NCI-H187 treated with DMSO at 0.1 percent for 48 hours (cell line): ENCODE results near the gene ANGPTL7.

Experiments used
- DNase-seq: peaks from one replicate; lab custom pipeline; 2025; lab: John Stamatoyannopoulos, UW

The ANGPTL7 gene

DNA sequence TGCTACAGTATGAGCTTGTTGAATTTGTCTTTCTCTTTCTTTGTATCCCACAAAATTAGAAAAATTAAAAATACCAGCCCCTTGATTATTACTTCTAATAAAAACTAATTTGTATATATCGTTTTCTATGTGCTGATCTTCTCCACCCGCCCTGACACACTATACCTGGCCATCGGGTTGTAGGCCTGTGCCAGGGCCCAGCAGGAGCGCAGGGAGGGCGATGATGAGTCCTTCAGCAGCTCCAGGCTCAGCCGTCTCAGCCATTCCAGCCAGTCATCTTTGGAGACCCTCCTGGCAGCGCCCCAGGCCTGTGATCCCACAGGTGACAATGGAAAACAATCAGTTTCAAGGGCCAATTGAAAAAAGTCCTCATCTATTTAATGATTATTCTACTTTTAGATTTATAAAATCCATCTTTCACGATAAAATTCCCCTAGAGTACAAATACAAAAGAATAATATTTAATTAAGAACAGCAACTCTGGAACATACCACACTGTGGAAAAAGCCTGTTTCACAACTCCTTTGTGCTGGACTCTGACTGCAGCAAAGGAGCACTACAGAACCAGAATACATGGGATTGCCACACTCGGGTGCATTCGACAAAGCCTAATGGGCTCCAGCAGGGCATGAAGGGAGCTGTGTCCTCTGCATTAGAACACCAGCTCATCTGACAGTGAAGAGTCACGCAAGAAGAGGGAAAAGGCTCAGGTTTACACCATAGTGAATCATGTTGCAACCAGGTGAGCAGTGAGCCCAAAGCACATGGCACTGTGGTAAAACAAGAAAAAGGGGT, 15.4 kb downstream of the ANGPTL7 start:
- DNase-seq, result no peak

- DNase-seq, result no peak
Measured at GRCh38 chr1:11207898-11208611, 18.9 kb downstream of the ANGPTL7 start.

GRCh38 chr1:11211461-11211860, 22.3 kb downstream of the ANGPTL7 start:
- DNase-seq, result no peak

GRCh38 chr1:11211925-11212587, 22.9 kb downstream of the ANGPTL7 start:
- no peak for DNase-seq

- no peak for DNase-seq
Measured at GRCh38 chr1:11214698-11215380, 25.7 kb downstream of the ANGPTL7 start.

GRCh38 chr1:11215381-11216005, 26.3 kb downstream of the ANGPTL7 start:
- DNase-seq, result no peak

DNA sequence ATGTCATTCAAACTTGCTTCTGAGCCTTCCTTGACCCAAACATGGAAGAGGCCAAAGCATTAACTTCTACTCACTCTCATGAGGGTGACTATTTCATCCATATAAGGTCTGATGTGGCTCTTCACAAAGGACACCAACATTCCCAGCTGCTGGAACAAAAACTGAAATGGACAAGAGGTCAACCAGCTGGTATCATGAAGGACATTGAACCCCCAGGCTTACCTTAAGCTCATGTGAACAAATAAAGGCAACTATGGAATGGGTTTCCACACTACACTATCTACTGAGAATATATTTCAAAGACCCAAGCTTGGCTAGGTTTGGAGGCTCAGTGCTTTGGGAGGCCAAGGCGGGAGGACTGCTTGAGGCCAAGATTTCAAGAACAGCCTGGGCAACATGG, 26.9 kb downstream of the ANGPTL7 start:
- DNase-seq, result no peak

DNA sequence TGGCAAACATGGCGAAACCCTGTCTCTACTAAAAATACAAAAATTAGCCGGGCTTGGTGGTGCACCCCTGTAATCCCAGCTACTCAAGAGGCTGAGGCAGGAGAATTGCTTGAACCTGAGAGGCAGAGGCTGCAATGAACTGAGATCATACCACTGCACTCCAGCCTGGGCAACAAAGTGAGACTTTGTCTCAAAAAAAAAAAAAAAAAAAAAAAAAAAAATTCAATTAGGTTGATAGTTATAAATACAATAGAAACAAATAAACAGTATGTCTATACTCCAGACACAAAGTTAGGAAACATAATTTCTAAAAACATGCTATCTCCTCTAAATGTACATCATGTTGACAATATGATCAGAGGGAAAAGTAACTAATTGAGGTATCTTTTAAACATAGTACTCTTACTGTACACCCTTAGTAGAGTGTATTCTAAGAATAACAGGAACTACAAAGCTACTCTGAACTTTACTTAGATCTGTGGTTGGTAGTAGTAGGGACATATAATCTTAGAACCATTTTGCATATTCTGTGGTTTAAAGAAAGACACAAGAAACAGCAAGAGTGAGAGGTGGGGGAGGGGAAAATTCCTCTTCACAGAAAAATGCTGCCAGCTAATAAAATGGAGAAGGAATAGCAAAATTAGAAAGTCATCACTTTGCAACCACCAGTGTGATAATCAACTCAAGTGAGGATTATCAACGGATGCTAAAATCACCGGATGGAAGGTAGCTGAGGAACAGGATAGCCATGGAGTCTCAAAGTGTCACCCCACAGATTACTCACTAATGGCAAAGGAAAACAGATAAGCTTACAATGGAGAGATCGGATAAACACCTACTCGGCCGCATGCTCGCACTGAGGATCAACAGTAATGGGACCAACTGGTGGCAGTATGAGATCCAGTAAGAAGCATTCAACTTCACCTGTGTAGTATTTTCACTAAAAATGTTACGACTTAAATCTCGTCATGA, 38.2 kb downstream of the ANGPTL7 start:
- no peak for DNase-seq

- no peak for DNase-seq
Measured at GRCh38 chr1:11229203-11229602, 40.0 kb downstream of the ANGPTL7 start.

GRCh38 chr1:11233208-11233607, 44.1 kb downstream of the ANGPTL7 start:
- no peak for DNase-seq

- no peak for DNase-seq
Measured at GRCh38 chr1:11237356-11237755, 48.2 kb downstream of the ANGPTL7 start.

- no peak for DNase-seq
Measured at GRCh38 chr1:11238311-11238710, 49.2 kb downstream of the ANGPTL7 start.

- no peak for DNase-seq
Measured at GRCh38 chr1:11245248-11245647, 56.1 kb downstream of the ANGPTL7 start.
